Transverse colon (tissue), 4 donors: ENCODE results near the gene GPR119. TPM values are rescaled to one million over a fixed set of nuclear protein-coding genes. Genes with fewer than 3 reads are reported as not detected.
"Not testable (repeated sequence)": the region's sequence is repeated elsewhere in the genome, so short reads cannot be mapped to it uniquely, and the experiment has no call there.

Source experiments
- DNase-seq: peaks from one replicate; pipeline ENCODE4 v3.0.0-alpha.2; 2019
- H3K27ac ChIP-seq, 4 donors: fragments of 200-600 bp; sonication (generic); 2 replicates each; pipeline ENCODE4 v1.5.1; 2016 to 2018; ENCODE audit warnings: inconsistent platforms in 4 of 4
- H3K27me3 ChIP-seq: fragments of 200-600 bp; sonication (generic); 2 replicates; pipeline ENCODE4 v1.5.1; 2017; ENCODE audit warnings: inconsistent platforms
- H3K36me3 ChIP-seq, 4 donors: fragments of 200-600 bp; sonication (generic); 2 replicates each; pipeline ENCODE4 v1.5.1; 2017 to 2019; ENCODE audit warnings: inconsistent platforms in 4 of 4
- H3K4me1 ChIP-seq, 4 donors: fragments of 200-600 bp; sonication (generic); 2 replicates each; pipeline ENCODE4 v1.5.1; 2017 to 2020; ENCODE audit warnings: inconsistent platforms in 4 of 4
- H3K4me3 ChIP-seq, 4 donors: fragments of 200-600 bp; sonication (generic); 1 replicate in 1 of 4; 2 replicates in 3 of 4; pipeline versions ENCODE4 v1.5.1 to v1.6.1; 2017 to 2019; ENCODE audit warnings: inconsistent platforms in 4 of 4
- H3K9me3 ChIP-seq, 2 donors: fragments of 200-600 bp; sonication (generic); 2 replicates each; pipeline ENCODE4 v1.5.1; 2017 to 2019; ENCODE audit warnings: inconsistent platforms in 2 of 2
- EP300 ChIP-seq: sonication (generic); formaldehyde crosslinking; IDR thresholded peaks from one replicate; pipeline ENCODE4 v1.6.1; 2017; ENCODE audit warnings: antibody characterized with exemption, low read depth
- POLR2A ChIP-seq: fragments of 450-650 bp; IDR thresholded peaks from one replicate; pipeline ENCODE4 v1.6.1; 2016; ENCODE audit warnings: antibody characterized with exemption, mild to moderate bottlenecking, moderate library complexity
- POLR2AphosphoS5 ChIP-seq, 3 donors: sonication (generic); formaldehyde crosslinking; IDR thresholded peaks; one replicate each; pipeline ENCODE4 v1.6.1; 2016; ENCODE audit warnings: antibody characterized with exemption in 3 of 3
- WGBS, 2 donors: methylation state at CpG; one replicate each; pipeline ENCODE4 v1.1.5; 2018; ENCODE audit warnings: low coverage in 1 of 2; 5-methylcytosine and 5-hydroxymethylcytosine counted together
- in situ Hi-C, 4 donors: fragments of 200-750 bp; cut with MboI; loops; one replicate each; pipeline versions ENCODE4 v1.15.0 to v1.15.1; 2017; ENCODE audit warnings: low sequenced_read_pairs in 3 of 4, low pct_ligation_motif_present in 1 of 4, low pct_unique_long_range_greater_than_20kb in 1 of 4
- intact Hi-C: fragments of 100-400 bp; cut with DNase I; formaldehyde crosslinking; loops from one replicate; pipeline ENCODE4 v1.15.1; 2023; ENCODE audit warnings: low total_unique reads
- total RNA-seq, 4 donors: library from RNA; depleted of rRNA; stranded (reverse); fragments of >200 nt; gene quantifications; one replicate each; pipeline ENCODE4 v1.1.0, GENCODE V29; 2016
- TF ChIP-seq, protein P1 (sequence below), 5 experiments: fragments of 200-600 bp in 3 of 5; fragments of 450-650 bp in 2 of 5; sonication (generic) in 3 of 5; IDR thresholded peaks; 1 replicate in 2 of 5; 2 replicates in 3 of 5; pipeline ENCODE4 v1.5.1; 2016 to 2017; ENCODE audit warnings: antibody characterized with exemption in 5 of 5, inconsistent platforms in 3 of 5, mild to moderate bottlenecking in 2 of 5, moderate library complexity in 1 of 5

The GPR119 gene
- total RNA-seq, 4 donors from 2014 or later = not detected

DNA sequence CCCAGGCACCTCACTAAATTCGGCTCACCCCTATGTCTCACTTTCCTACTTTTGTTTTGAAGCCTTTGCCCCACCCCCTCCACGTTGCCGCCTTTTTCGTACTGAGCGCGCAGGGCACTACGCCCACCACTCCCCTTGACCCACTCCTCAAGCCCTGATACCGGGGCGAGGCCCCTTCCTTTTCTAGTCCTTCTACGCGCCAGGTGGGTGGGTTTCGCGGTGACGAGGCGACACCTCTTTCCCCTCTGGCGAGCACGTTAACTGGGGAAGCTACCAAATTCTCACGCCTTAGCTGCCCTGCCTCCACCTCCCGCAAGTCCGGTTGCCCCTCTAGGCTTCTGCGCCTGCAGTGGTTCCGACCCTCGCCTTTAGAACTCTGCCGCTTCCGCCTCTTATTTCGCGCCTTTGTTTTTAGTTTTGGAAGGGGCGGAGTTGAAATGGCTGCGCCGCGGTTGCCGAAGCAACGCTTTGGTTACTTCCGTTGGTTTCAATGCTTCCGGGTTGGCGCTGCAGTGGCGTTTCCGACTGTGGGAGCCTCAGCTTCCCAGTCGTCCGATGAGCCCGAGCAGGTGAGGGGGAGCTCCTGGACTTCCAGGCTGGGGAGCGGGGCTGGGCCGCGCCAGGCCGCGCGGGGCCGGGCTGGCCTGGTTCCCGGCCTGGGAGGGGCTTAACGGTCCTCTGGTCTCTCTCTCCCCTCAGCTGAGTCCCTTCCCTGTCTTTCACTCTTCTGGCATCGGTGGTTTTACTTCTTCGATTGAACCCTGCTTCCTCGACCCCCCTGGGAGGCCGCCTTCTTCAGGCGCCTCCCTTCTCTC, 45.9 kb downstream of the GPR119 start, which contains the start of gene SLC25A14:
TSS of gene SLC25A14 (plus strand) at position 512 of the 815 bp plus-strand sequence. CDS start 360 bp downstream, outside the sequence.
- intact Hi-C loops = no loop called here
- peaks cover 0 to 3% (median 1%) of the 10 kb centered on the region in 4 donors for H3K4me1 ChIP-seq
- no peaks in the 10 kb centered on the region for H3K9me3 ChIP-seq
- H3K27me3 ChIP-seq = no peaks in the 10 kb centered on the region
- WGBS, 2 donors = 41% methylated on average over 55 of the region's 55 CpGs; no CpG with 5 or more reads in 1 of the 2 donors
- peak within 1 kb of the TSS; percentile 57 to 85 (median 74) for H3K4me3 ChIP-seq
- TF ChIP-seq EP300 = no peak
- TF ChIP-seq POLR2AphosphoS5 (IDR thresholded peaks at IDR 0.05) = peak in 2 of 3 donors; percentile 28 to 32
- peak; percentile 40 for TF ChIP-seq POLR2A
- TF ChIP-seq, protein P1, sequence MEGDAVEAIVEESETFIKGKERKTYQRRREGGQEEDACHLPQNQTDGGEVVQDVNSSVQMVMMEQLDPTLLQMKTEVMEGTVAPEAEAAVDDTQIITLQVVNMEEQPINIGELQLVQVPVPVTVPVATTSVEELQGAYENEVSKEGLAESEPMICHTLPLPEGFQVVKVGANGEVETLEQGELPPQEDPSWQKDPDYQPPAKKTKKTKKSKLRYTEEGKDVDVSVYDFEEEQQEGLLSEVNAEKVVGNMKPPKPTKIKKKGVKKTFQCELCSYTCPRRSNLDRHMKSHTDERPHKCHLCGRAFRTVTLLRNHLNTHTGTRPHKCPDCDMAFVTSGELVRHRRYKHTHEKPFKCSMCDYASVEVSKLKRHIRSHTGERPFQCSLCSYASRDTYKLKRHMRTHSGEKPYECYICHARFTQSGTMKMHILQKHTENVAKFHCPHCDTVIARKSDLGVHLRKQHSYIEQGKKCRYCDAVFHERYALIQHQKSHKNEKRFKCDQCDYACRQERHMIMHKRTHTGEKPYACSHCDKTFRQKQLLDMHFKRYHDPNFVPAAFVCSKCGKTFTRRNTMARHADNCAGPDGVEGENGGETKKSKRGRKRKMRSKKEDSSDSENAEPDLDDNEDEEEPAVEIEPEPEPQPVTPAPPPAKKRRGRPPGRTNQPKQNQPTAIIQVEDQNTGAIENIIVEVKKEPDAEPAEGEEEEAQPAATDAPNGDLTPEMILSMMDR (IDR thresholded peaks at IDR 0.05) = no peak
- peak; percentile 75 for DNase-seq
- in situ Hi-C loops = no loop called here
- H3K27ac ChIP-seq = peak within 1 kb of the TSS; percentile 48 to 85 (median 72)
- H3K36me3 ChIP-seq = no peaks in the 10 kb centered on the region

DNA sequence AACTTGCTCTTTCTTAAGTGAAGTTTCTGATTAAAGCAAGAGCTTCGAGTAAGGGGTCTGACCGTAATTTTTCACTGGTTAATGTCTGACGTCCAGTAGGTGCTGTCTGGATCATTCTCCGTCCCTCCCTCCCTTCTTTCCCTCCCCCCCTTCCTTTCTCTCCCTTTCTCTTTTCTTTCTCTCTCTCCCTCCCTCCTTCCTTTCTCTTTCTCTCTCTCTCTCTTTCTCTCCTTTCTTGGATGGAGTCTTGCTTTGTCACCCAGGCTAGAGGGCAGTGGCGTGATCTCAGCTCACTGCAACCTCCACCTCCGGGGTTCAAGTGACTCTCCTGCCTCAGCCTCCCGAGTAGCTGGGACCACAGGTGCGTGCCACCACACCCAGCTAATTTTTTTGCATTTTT, 46.6 kb downstream of the GPR119 start:
- H3K36me3 ChIP-seq, intact Hi-C loops, H3K9me3 ChIP-seq, DNase-seq, H3K4me1 ChIP-seq, in situ Hi-C loops, H3K27me3 ChIP-seq, H3K27ac ChIP-seq: not testable (repeated sequence)
- peak overlapping the region in 2 of 4 donors; percentile 57 to 85 for H3K4me3 ChIP-seq
- 63 to 66% methylated on average over 4 to 8 of the region's 8 CpGs for WGBS, 2 donors

DNA sequence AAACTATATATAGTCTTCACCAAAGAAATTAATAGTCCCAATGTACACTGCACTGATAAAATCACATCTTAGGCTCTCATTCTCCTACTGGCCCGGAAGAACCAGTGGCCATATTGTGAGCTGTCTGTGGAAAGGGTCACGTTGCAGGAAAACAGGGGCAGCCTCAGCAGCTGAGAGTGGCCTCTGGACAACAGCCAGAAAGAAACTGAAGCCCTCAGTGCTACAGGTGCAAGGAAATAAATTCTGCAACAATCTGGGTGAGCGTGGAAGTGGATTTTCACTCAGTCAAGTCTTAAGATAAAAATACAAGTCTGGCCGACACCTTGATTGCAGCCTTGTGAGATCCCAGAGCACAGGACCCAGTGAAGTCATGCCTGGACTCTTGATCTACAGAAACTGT, 48.9 kb downstream of the GPR119 start:
- in situ Hi-C loops = no loop called here
- Histone ChIP-seq H3K36me3 (no peaks in the 10 kb centered on the region), H3K27me3 (no peaks in the 10 kb centered on the region), H3K9me3 (no peaks in the 10 kb centered on the region), H3K4me3 (no peak overlapping the region), H3K4me1 (peaks cover 0 to 3% (median 1%) of the 10 kb centered on the region in 4 donors), H3K27ac (no peak overlapping the region)
- DNase-seq = no peak
- TF ChIP-seq, protein P1 (IDR thresholded peaks at IDR 0.05) = no peak
- TF ChIP-seq EP300 (no peak), POLR2AphosphoS5 (IDR thresholded peaks at IDR 0.05) (no peak), POLR2A (no peak)
- 63% methylated on average over 4 of the region's 4 CpGs; no CpG with 5 or more reads in 1 of the 2 donors for WGBS, 2 donors
- intact Hi-C loops = no loop called here

Other genes starting within 250 kb of the GPR119 start
- 10 to 100 TPM in 3 of 4 donors, 1 to 10 TPM in 1; 5.6 to 39.5 (median 28.1) TPM for gene AIFM1, start 219.8 kb downstream of the GPR119 start, total RNA-seq
- gene RAB33A, start 213.7 kb downstream of the GPR119 start, total RNA-seq = 1 to 10 TPM in 1 of 4 donors, under 1 TPM in 2, not detected in 1; 0.79 to 6.2 (median 0.82) TPM
- 1 to 10 TPM; 2.3 to 4.2 (median 3.2) TPM for gene ZNF280C, start 116.8 kb downstream of the GPR119 start, total RNA-seq
- 10 to 100 TPM in 2 of 4 donors, 1 to 10 TPM in 2; 2.8 to 10.5 (median 7.2) TPM for gene SLC25A14, start 45.8 kb downstream of the GPR119 start, total RNA-seq
- 10 to 100 TPM in 2 of 4 donors, 1 to 10 TPM in 1, under 1 TPM in 1; 1.00 to 13.0 (median 7.6) TPM for gene RBMX2, start 16.3 kb upstream of the GPR119 start, total RNA-seq